Brain microvascular endothelial cell (primary cell): ENCODE data around the gene ALDH1A1.

Source experiments
- DNase-seq: peaks from one replicate; pipeline ENCODE4 v3.0.0-alpha.2; 2020
- H3K27ac ChIP-seq: fragments of 250-450 bp; sonication (Bioruptor Pico); 2 replicates; pipeline ENCODE4 v1.5.1; 2020; ENCODE audit warnings: mild to moderate bottlenecking, moderate library complexity
- H3K27me3 ChIP-seq: fragments of 250-450 bp; sonication (Bioruptor Pico); replicated peaks from 2 replicates; pipeline ENCODE4 v1.5.1; 2020; ENCODE audit warnings: mild to moderate bottlenecking
- H3K36me3 ChIP-seq: fragments of 250-450 bp; sonication (Bioruptor Pico); replicated peaks from 2 replicates; pipeline ENCODE4 v1.5.1; 2020; ENCODE audit warnings: mild to moderate bottlenecking
- H3K4me3 ChIP-seq: 2 replicates; pipeline ENCODE4 v1.5.1; 2011; ENCODE audit warnings: low read depth, mild to moderate bottlenecking, control low read depth, low read length, moderate library complexity
- in situ Hi-C: cut with HindIII; loops from 2 replicates; pipeline ENCODE4 v1.10.0; 2017; ENCODE audit warnings: low sequenced_read_pairs, low pct_ligation_motif_present
- TF ChIP-seq, protein P1 (sequence below): IDR thresholded peaks from 2 replicates; pipeline ENCODE4 v1.5.1; 2011; ENCODE audit warnings: low read depth, mild to moderate bottlenecking, moderate library complexity, low read length, control low read depth, inconsistent platforms; ENCODE audit errors: missing control alignments

Gene ALDH1A1

DNA sequence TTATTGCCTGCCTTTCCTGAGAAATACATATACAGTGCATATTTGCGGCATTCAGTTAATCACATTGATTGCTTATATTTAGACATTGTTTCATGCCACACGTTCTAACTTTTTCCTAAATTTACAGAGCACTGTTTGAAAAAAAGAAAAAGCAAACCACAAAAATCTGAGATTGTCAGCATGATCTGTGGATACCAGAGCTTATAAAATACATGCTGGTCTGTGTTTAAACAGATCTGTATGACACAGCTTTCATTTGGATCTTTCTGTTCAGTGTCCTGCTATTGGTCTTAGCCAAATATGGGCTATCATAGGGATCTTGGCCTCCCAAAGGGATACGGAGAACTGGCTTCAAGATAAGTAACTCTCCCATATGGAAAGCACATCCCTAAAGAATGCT lies 20.2 kb downstream of the ALDH1A1 start:
- no peaks in the 10 kb centered on the region for H3K27me3 ChIP-seq
- no peak overlapping the region for H3K27ac ChIP-seq
- no peaks in the 10 kb centered on the region for H3K36me3 ChIP-seq
- H3K4me3 ChIP-seq, result no peak overlapping the region
- TF ChIP-seq, protein P1, sequence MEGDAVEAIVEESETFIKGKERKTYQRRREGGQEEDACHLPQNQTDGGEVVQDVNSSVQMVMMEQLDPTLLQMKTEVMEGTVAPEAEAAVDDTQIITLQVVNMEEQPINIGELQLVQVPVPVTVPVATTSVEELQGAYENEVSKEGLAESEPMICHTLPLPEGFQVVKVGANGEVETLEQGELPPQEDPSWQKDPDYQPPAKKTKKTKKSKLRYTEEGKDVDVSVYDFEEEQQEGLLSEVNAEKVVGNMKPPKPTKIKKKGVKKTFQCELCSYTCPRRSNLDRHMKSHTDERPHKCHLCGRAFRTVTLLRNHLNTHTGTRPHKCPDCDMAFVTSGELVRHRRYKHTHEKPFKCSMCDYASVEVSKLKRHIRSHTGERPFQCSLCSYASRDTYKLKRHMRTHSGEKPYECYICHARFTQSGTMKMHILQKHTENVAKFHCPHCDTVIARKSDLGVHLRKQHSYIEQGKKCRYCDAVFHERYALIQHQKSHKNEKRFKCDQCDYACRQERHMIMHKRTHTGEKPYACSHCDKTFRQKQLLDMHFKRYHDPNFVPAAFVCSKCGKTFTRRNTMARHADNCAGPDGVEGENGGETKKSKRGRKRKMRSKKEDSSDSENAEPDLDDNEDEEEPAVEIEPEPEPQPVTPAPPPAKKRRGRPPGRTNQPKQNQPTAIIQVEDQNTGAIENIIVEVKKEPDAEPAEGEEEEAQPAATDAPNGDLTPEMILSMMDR, result no peak
- in situ Hi-C loops, result no loop called here
- no peak for DNase-seq

DNA sequence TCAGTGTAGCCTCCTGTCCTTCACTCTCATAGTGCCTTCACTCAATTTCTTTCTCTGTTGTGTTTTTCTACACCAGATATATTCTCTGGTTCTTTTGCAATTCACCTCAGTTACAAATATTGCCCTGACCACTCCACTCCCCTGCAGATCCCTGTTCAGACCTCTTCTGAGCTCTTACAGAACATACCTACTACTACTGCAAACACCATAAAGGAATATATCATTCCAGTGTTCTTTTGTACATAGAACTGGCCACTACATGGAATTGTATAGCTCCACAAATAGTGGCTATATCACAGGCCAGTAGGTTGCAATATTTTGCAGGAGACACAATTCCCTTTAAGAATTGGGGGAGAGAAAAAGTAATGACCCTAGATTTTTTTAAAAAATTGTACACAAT lies 21.0 kb downstream of the ALDH1A1 start:
- Histone ChIP-seq H3K27me3 (no peaks in the 10 kb centered on the region), H3K4me3 (no peak overlapping the region), H3K27ac (no peak overlapping the region), H3K36me3 (no peaks in the 10 kb centered on the region)
- in situ Hi-C loops, result no loop called here
- TF ChIP-seq, protein P1, result no peak
- DNase-seq, result no peak

DNA sequence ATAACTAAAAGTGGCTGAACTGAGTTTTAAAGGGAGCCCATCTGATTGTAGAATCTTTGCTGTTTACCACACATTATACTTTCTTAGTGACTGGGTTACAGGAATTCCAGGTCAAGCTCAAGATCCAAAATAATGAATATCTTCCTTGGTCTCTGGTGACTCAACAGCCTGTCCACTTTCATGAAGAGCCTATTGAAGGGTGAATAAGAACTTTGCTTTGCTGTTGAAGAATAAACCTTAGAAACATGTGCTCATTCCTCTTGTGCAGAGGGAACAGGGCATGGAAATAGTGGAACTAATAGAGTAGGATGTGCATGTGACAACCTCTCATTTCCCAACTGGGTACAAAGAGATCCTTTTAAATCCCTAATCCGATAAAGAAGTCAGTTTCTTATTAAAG lies 21.4 kb downstream of the ALDH1A1 start:
- in situ Hi-C loops, result no loop called here
- no peak for DNase-seq
- TF ChIP-seq, protein P1, result no peak
- H3K36me3 ChIP-seq, result no peaks in the 10 kb centered on the region
- H3K4me3 ChIP-seq, result no peak overlapping the region
- no peak overlapping the region for H3K27ac ChIP-seq
- no peaks in the 10 kb centered on the region for H3K27me3 ChIP-seq

DNA sequence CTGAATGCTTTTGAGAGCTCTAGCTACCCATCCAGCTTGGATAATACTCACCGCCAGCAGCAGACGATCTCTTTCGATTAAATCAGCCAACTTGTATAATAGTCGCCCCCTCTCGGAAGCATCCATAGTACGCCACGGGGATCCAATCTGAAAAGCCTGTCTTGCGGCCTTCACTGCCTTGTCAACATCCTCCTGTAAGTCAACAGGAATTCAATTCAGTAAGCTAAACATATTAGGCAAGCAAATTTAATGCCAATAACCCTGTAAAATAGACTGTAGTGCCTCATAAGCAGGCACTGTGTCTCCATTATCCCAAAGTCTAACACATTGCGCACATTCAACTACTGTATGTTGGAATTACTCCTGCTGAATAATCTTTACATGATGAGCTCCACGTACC lies 22.0 kb downstream of the ALDH1A1 start:
- no peak for DNase-seq
- no peak overlapping the region for H3K27ac ChIP-seq
- TF ChIP-seq, protein P1, result no peak
- no peak overlapping the region for H3K4me3 ChIP-seq
- no peaks in the 10 kb centered on the region for H3K36me3 ChIP-seq
- no peaks in the 10 kb centered on the region for H3K27me3 ChIP-seq
- in situ Hi-C loops, result no loop called here

DNA sequence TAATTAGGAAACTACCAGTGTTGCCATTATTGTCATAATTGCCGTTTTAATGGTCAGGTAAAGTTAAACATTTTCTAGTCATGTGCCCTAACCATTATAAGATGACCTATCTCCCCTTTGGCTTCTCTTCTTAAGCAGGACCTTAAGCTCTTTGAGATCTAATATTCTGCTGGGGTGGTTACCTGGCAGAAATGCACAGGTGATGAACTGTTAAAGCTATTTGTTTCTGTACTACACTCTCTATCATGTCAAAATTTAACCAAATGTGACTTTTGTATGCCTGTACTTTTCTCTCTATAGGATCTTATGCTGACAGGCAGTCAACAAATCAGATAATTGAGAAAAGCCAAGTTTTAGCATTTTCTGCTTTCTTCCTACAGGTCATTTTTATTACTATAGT lies 23.3 kb downstream of the ALDH1A1 start:
- DNase-seq, result no peak
- Histone ChIP-seq H3K27ac (no peak overlapping the region), H3K36me3 (no peaks in the 10 kb centered on the region), H3K27me3 (no peaks in the 10 kb centered on the region), H3K4me3 (no peak overlapping the region)
- in situ Hi-C loops, result no loop called here
- TF ChIP-seq, protein P1, result no peak

DNA sequence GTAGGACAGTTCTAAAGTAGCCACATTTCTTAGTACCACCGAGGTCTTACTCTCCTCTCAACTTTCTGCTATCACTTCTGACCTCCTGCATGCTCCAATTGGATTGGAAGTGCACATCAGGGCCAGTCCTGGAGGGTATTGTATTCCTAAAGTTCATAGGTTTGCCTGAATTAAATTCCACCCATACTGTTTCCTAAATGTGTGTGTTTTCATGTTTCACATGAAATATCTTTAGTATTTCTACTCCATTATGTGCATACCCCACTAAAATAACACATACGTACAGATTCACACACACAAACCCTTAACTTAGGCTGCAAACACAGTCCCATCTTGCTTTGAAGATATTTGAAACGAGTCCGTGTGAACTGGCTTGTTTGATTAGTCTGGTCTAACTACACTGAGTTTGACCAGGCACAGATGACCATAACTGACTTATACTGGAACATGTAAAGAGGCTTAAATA lies 24.8 kb downstream of the ALDH1A1 start:
- TF ChIP-seq, protein P1, result no peak
- H3K4me3 ChIP-seq, result no peak overlapping the region
- H3K27ac ChIP-seq, result no peak overlapping the region
- H3K27me3 ChIP-seq, result no peaks in the 10 kb centered on the region
- in situ Hi-C loops, result no loop called here
- no peaks in the 10 kb centered on the region for H3K36me3 ChIP-seq
- DNase-seq, result no peak
